Thyroid gland (tissue), 4 donors: ENCODE results near the gene CCIN. TPM values are rescaled to one million over a fixed set of nuclear protein-coding genes. Genes with fewer than 3 reads are reported as not detected.

Experiments
- DNase-seq, 2 donors: peaks; one replicate each; pipeline ENCODE4 v3.0.0-alpha.2; 2019
- H3K27ac ChIP-seq, 3 donors: fragments of 200-600 bp; sonication (generic); 1 replicate in 2 of 3; 2 replicates in 1 of 3; pipeline ENCODE4 v1.5.1; 2016 to 2019; ENCODE audit warnings: mild to moderate bottlenecking in 1 of 3, moderate library complexity in 1 of 3
- H3K27me3 ChIP-seq: fragments of 200-600 bp; sonication (generic); one replicate; pipeline ENCODE4 v1.5.1; 2019
- H3K36me3 ChIP-seq, 2 donors: fragments of 200-600 bp; sonication (generic); one replicate each; pipeline ENCODE4 v1.5.1; 2016 to 2019
- H3K4me1 ChIP-seq, 2 donors: fragments of 200-600 bp; sonication (generic); one replicate each; pipeline ENCODE4 v1.5.1; 2017 to 2019
- H3K4me3 ChIP-seq, 3 donors: fragments of 200-600 bp; sonication (generic); replicated peaks in 1 of 3; 1 replicate in 2 of 3; 2 replicates in 1 of 3; pipeline ENCODE4 v1.5.1; 2016; ENCODE audit warnings: mild to moderate bottlenecking in 1 of 3
- H3K9me3 ChIP-seq: fragments of 200-600 bp; sonication (generic); one replicate; pipeline ENCODE4 v1.5.1; 2017
- CTCF ChIP-seq, 6 experiments: fragments of 200-600 bp in 3 of 6; fragments of 450-650 bp in 3 of 6; sonication (generic) in 3 of 6; IDR thresholded peaks; one replicate each; pipeline ENCODE4 v1.5.1; 2016 to 2019; ENCODE audit warnings: antibody characterized with exemption in 6 of 6, mild to moderate bottlenecking in 2 of 6, inconsistent platforms in 1 of 6, moderate library complexity in 1 of 6
- POLR2A ChIP-seq, 2 donors: fragments of 450-650 bp; IDR thresholded peaks; one replicate each; pipeline ENCODE4 v1.6.1; 2017; ENCODE audit warnings: antibody characterized with exemption in 2 of 2, mild to moderate bottlenecking in 2 of 2, moderate library complexity in 1 of 2
- WGBS, 2 donors: methylation state at CpG; one replicate each; pipeline ENCODE4 v1.1.5; 2017; 5-methylcytosine and 5-hydroxymethylcytosine counted together
- intact Hi-C: fragments of 100-400 bp; cut with DNase I; formaldehyde crosslinking; loops from one replicate; pipeline ENCODE4 v1.15.1; 2023
- total RNA-seq, 4 donors: library from RNA; depleted of rRNA; stranded (reverse); fragments of >200 nt; gene quantifications; one replicate each; pipeline ENCODE4 v1.2.3, GENCODE V29; 2016

Gene CCIN
- total RNA-seq, 4 donors from 2014 or later: 0.40 TPM; not detected in 3

- intact Hi-C loops: no loop called here
- H3K4me3 ChIP-seq: no peak overlapping the region
- no peaks in the 10 kb centered on the region for H3K9me3 ChIP-seq
- WGBS, 2 donors: 81 to 91% methylated on average over 5 of the region's 5 CpGs
- no peak overlapping the region for H3K27ac ChIP-seq
- H3K4me1 ChIP-seq: peaks cover 25 to 28% of the 10 kb centered on the region in 2 donors
- TF ChIP-seq CTCF (IDR thresholded peaks at IDR 0.05): no peak
- no peaks in the 10 kb centered on the region for H3K36me3 ChIP-seq
- H3K27me3 ChIP-seq: no peaks in the 10 kb centered on the region
- DNase-seq: no peak
These were observed 19.0 kb downstream of the CCIN start for GRCh38 chr9:36188212-36188611.

- 7 to 10% methylated on average over 9 of the region's 9 CpGs for WGBS, 2 donors
- no peaks in the 10 kb centered on the region for H3K36me3 ChIP-seq
- no peaks in the 10 kb centered on the region for H3K27me3 ChIP-seq
- H3K27ac ChIP-seq: peak overlapping the region; percentile 76 to 89 (median 88)
- peak; percentile 39 to 43 for DNase-seq
- peaks cover 42 to 45% of the 10 kb centered on the region in 2 donors for H3K4me1 ChIP-seq
- no peak for TF ChIP-seq POLR2A (IDR thresholded peaks at IDR 0.05)
- TF ChIP-seq CTCF (IDR thresholded peaks at IDR 0.05): no peak
- peak overlapping the region in 2 of 3 donors; percentile 43 to 84 for H3K4me3 ChIP-seq
- H3K9me3 ChIP-seq: no peaks in the 10 kb centered on the region
- intact Hi-C loops: no loop called here
These were observed 20.8 kb downstream of the CCIN start for GRCh38 chr9:36189976-36190375.

- intact Hi-C loops: no loop called here
- WGBS, 2 donors: 0% methylated on average over 8 to 48 of the region's 68 CpGs
- Histone ChIP-seq H3K4me1 (peaks cover 44 to 45% of the 10 kb centered on the region in 2 donors), H3K27ac (peak within 1 kb of the TSS; percentile 76 to 89 (median 88)), H3K36me3 (peaks cover 0 to 3% of the 10 kb centered on the region in 2 donors), H3K27me3 (no peaks in the 10 kb centered on the region), H3K4me3 (peak within 1 kb of the TSS; percentile 79 to 92 (median 84)), H3K9me3 (no peaks in the 10 kb centered on the region)
- TF ChIP-seq POLR2A (IDR thresholded peaks at IDR 0.05) (peak; percentile 49 to 93), CTCF (IDR thresholded peaks at IDR 0.05) (peak in 4 of 6 experiments; percentile 28 to 57 (median 47))
- peak; percentile 98 to 99 for DNase-seq
These were observed 21.5 kb downstream of the CCIN start, which contains the start of gene CLTA for GRCh38 chr9:36190388-36191289. Gene CLTA, plus strand, starts transcription at chr9:36190921. Its CDS starts 136 bp downstream, at chr9:36191057.

GRCh38 chr9:36191290-36191645 is 22.1 kb downstream of the CCIN start:
- peak; percentile 45 to 48 for DNase-seq

More at GRCh38 chr9:36191290-36191645, 22.1 kb downstream of the CCIN start:
- intact Hi-C loops: no loop called here
- peaks cover 0 to 5% of the 10 kb centered on the region in 2 donors for H3K36me3 ChIP-seq
- peak overlapping the region; percentile 79 to 92 (median 84) for H3K4me3 ChIP-seq
- H3K27ac ChIP-seq: peak overlapping the region; percentile 68 to 88 (median 76)
- H3K27me3 ChIP-seq: no peaks in the 10 kb centered on the region
- TF ChIP-seq CTCF (IDR thresholded peaks at IDR 0.05) (no peak), POLR2A (IDR thresholded peaks at IDR 0.05) (no peak)
- WGBS, 2 donors: 0 to 1% methylated on average over 11 to 17 of the region's 18 CpGs
- H3K9me3 ChIP-seq: no peaks in the 10 kb centered on the region
- H3K4me1 ChIP-seq: peaks cover 44 to 45% of the 10 kb centered on the region in 2 donors
